Measurements from ENCODE around the gene IFITM1.

IFITM1 gene

GRCh38 chr11:313787-314553 is at the start of gene IFITM1:
TSS of gene IFITM1 (plus strand) at chr11:314040. CDS start at chr11:314171, 131 bp downstream.
- DNase-seq: peak; percentile 86

GRCh38 chr11:266676-267439 is 47.0 kb upstream of the IFITM1 start:
- peak; percentile 17 for DNase-seq

GRCh38 chr11:267491-267994 is 46.3 kb upstream of the IFITM1 start:
- peak; percentile 40 for DNase-seq

- peak; percentile 65 for DNase-seq
These were observed 45.1 kb upstream of the IFITM1 start for GRCh38 chr11:268716-269145.

GRCh38 chr11:269146-269890 is 44.5 kb upstream of the IFITM1 start:
- DNase-seq: peak; percentile 87

GRCh38 chr11:270451-271318 is 43.2 kb upstream of the IFITM1 start:
- DNase-seq: no peak

- DNase-seq: no peak
These were observed 42.5 kb upstream of the IFITM1 start for GRCh38 chr11:271319-271715.

GRCh38 chr11:272195-272930 is 41.5 kb upstream of the IFITM1 start:
- no peak for DNase-seq

- DNase-seq: no peak
These were observed 41.0 kb upstream of the IFITM1 start for GRCh38 chr11:272931-273198.

GRCh38 chr11:276219-276618 is 37.6 kb upstream of the IFITM1 start:
- DNase-seq: no peak

- DNase-seq: no peak
These were observed 35.6 kb upstream of the IFITM1 start, which contains the start of gene NLRP6 for GRCh38 chr11:278001-278951. TSS of gene NLRP6 (plus strand) at chr11:278407. CDS start at chr11:278570, 163 bp downstream.

- DNase-seq: no peak
These were observed 34.5 kb upstream of the IFITM1 start for GRCh38 chr11:279040-279965.

- DNase-seq: no peak
These were observed 33.7 kb upstream of the IFITM1 start for GRCh38 chr11:279966-280705.

- DNase-seq: no peak
These were observed 32.9 kb upstream of the IFITM1 start for GRCh38 chr11:280706-281485.

GRCh38 chr11:281486-282161 is 32.2 kb upstream of the IFITM1 start:
- DNase-seq: no peak

- no peak for DNase-seq
These were observed 31.7 kb upstream of the IFITM1 start for GRCh38 chr11:282171-282570.

All from activated CD4-positive, alpha-beta T cell treated with anti-CD3 and anti-CD28 coated beads, Interleukin-2, Interleukin-6, amounts not matched to agents 100 ng/mL and 50 ng/mL, durations not matched to agents 16 hours and 8 hours (primary cell).